SK-N-SH (cell line): ENCODE results near the gene JADE2. TPM values are rescaled to one million over a fixed set of nuclear protein-coding genes. Genes with fewer than 3 reads are reported as not detected.

ENCODE experiments used
- CTCF ChIA-PET: fragments of 300-600, 350-600 bp; formaldehyde crosslinking; extraction: SDS; loops from one replicate; lab custom pipeline; 2021; lab: Yijun Ruan, JAX
- POLR2A ChIA-PET: fragments of 350-600 bp; sonication (Branson Sonifier 250); formaldehyde crosslinking; extraction: SDS; loops from one replicate; lab custom pipeline; 2020; ENCODE audit warnings: antibody characterized with exemption, inconsistent platforms; lab: Yijun Ruan, JAX
- DNase-seq: peaks from one replicate; pipeline ENCODE4 v3.0.0; 2012
- H2AFZ ChIP-seq: fragments of 200-600 bp; sonication (generic); 2 replicates; pipeline ENCODE4 v1.8.1; 2016; ENCODE audit warnings: antibody characterized with exemption, mild to moderate bottlenecking, low read depth
- H3F3A ChIP-seq: fragments of 200-600 bp; sonication (generic); replicated peaks from 2 replicates; pipeline ENCODE3; 2016; ENCODE audit warnings: antibody characterized with exemption, mild to moderate bottlenecking; ENCODE audit not compliant: insufficient read depth
- H3K27ac ChIP-seq, 2 experiments: fragments of 200-500 bp in 1 of 2; fragments of 200-600 bp in 1 of 2; sonication (Bioruptor generic) in 1 of 2; sonication (generic), shearing (Covaris generic) in 1 of 2; 2 replicates each; pipeline versions ENCODE4 v1.5.1 to v1.6.1; 2014 to 2016; ENCODE audit warnings: low read depth in 2 of 2, inconsistent platforms in 1 of 2, low read length in 1 of 2, mild to moderate bottlenecking in 1 of 2, mixed read lengths in 1 of 2
- H3K27me3 ChIP-seq: fragments of 200-600 bp; sonication (generic), shearing (Covaris generic); 2 replicates; pipeline ENCODE4 v1.6.1; 2016; ENCODE audit warnings: mixed run types; ENCODE audit not compliant: insufficient read depth
- H3K36me3 ChIP-seq, 2 experiments: fragments of 200-500 bp in 1 of 2; fragments of 200-600 bp in 1 of 2; sonication (Bioruptor generic) in 1 of 2; sonication (generic) in 1 of 2; replicated peaks in 1 of 2; 2 replicates each; pipeline versions ENCODE3 to v1.5.1; 2014 to 2016; ENCODE audit warnings: low read length in 1 of 2, mild to moderate bottlenecking in 1 of 2; ENCODE audit not compliant: insufficient read depth in 2 of 2, control insufficient read depth in 1 of 2
- H3K4me1 ChIP-seq, 2 experiments: fragments of 200-500 bp in 1 of 2; fragments of 200-600 bp in 1 of 2; sonication (Bioruptor generic) in 1 of 2; sonication (generic), shearing (Covaris generic) in 1 of 2; 2 replicates each; pipeline versions ENCODE4 v1.5.1 to v1.6.1; 2014 to 2016; ENCODE audit warnings: low read depth in 1 of 2, low read length in 1 of 2, mixed run types in 1 of 2; ENCODE audit not compliant: insufficient read depth in 2 of 2, control insufficient read depth in 1 of 2
- H3K4me2 ChIP-seq: fragments of 200-600 bp; sonication (generic), shearing (Covaris generic); 2 replicates; pipeline ENCODE4 v1.6.1; 2017; ENCODE audit warnings: mixed run types
- H3K4me3 ChIP-seq, 2 experiments: fragments of 200-500 bp in 1 of 2; fragments of 200-600 bp in 1 of 2; sonication (Bioruptor generic) in 1 of 2; sonication (generic), shearing (Covaris generic) in 1 of 2; 2 replicates each; pipeline versions ENCODE4 v1.5.1 to v1.8.1; 2014 to 2016; ENCODE audit warnings: low read depth in 2 of 2, inconsistent platforms in 1 of 2, low read length in 1 of 2, mild to moderate bottlenecking in 1 of 2, mixed read lengths in 1 of 2, moderate library complexity in 1 of 2
- H3K79me2 ChIP-seq: fragments of 200-600 bp; sonication (generic); 2 replicates; pipeline ENCODE4 v1.8.1; 2017; ENCODE audit warnings: mild to moderate bottlenecking; ENCODE audit not compliant: insufficient read depth
- H3K9ac ChIP-seq: fragments of 200-600 bp; sonication (generic); 2 replicates; pipeline ENCODE4 v1.6.1; 2017; ENCODE audit warnings: mixed run types
- H3K9me2 ChIP-seq: fragments of 200-600 bp; sonication (generic); 2 replicates; pipeline ENCODE4 v1.6.1; 2017; ENCODE audit warnings: mixed run types
- H3K9me3 ChIP-seq: fragments of 200-600 bp; sonication (generic); 2 replicates; pipeline ENCODE4 v1.6.1; 2017; ENCODE audit warnings: mixed run types, mild to moderate bottlenecking, moderate library complexity
- H4K20me1 ChIP-seq: fragments of 200-600 bp; sonication (generic); 2 replicates; pipeline ENCODE4 v1.6.1; 2017; ENCODE audit warnings: mild to moderate bottlenecking, mixed run types; ENCODE audit not compliant: insufficient read depth
- CHD2 ChIP-seq: fragments of 150-350 bp; IDR thresholded peaks from 2 replicates; pipeline ENCODE4 v1.6.1; 2018; ENCODE audit warnings: low read length; ENCODE audit not compliant: partially characterized antibody
- EZH2phosphoT487 ChIP-seq: fragments of 200-600 bp; sonication (generic); IDR thresholded peaks from 2 replicates; pipeline ENCODE4 v1.6.1; 2017; ENCODE audit warnings: low read depth, mixed run types, mild to moderate bottlenecking, antibody characterized with exemption, moderate library complexity, borderline replicate concordance
- GABPA ChIP-seq: IDR thresholded peaks from 2 replicates; pipeline ENCODE4 v1.4.0; 2012; ENCODE audit warnings: low read depth, mild to moderate bottlenecking
- GATA2 ChIP-seq: sonication (generic); formaldehyde crosslinking; IDR thresholded peaks from 2 replicates; pipeline ENCODE4 v1.5.0; 2020; ENCODE audit warnings: mild to moderate bottlenecking, missing genetic modification reagents
- MXI1 ChIP-seq: IDR thresholded peaks from 2 replicates; pipeline ENCODE4 v1.6.1; 2012; ENCODE audit warnings: mild to moderate bottlenecking, low read depth, low read length, improper control_type of control experiment
- NRF1 ChIP-seq: IDR thresholded peaks from 2 replicates; pipeline ENCODE4 v1.6.1; 2012; ENCODE audit warnings: low read depth, mild to moderate bottlenecking, low read length
- RAD21 ChIP-seq: IDR thresholded peaks from 2 replicates; pipeline ENCODE4 v1.6.1; 2012; ENCODE audit warnings: mild to moderate bottlenecking, low read length
- RXRA ChIP-seq: IDR thresholded peaks from 2 replicates; pipeline ENCODE4 v1.4.0; 2012; ENCODE audit warnings: low read depth, mild to moderate bottlenecking, borderline replicate concordance
- YY1 ChIP-seq: IDR thresholded peaks from 2 replicates; pipeline ENCODE4 v1.4.0; 2012; ENCODE audit warnings: low read depth, mild to moderate bottlenecking
- WGBS: methylation state at CpG from one replicate; pipeline ENCODE4 v1.1.6; 2017; ENCODE audit warnings: low lambda C conversion rate; 5-methylcytosine and 5-hydroxymethylcytosine counted together
- polyA plus RNA-seq, 3 experiments: library from polyadenylated mRNA; depleted of rRNA; stranded (reverse); fragments of >200 nt; gene quantifications; 2 replicates each; pipeline ENCODE4 v1.2.3, GENCODE V29; 2012
- TF ChIP-seq, protein P1 (sequence below): fragments of 150-350 bp; IDR thresholded peaks from 2 replicates; pipeline ENCODE4 v1.6.1; 2017; ENCODE audit warnings: antibody characterized with exemption, low read length, low read depth, borderline replicate concordance
- TF ChIP-seq, protein P2 (sequence below): IDR thresholded peaks from 2 replicates; pipeline ENCODE4; 2012

Gene JADE2
- polyA plus RNA-seq, 1 of the 3 experiments (the other 2 are of a cell fraction) = 25.7 TPM

DNA sequence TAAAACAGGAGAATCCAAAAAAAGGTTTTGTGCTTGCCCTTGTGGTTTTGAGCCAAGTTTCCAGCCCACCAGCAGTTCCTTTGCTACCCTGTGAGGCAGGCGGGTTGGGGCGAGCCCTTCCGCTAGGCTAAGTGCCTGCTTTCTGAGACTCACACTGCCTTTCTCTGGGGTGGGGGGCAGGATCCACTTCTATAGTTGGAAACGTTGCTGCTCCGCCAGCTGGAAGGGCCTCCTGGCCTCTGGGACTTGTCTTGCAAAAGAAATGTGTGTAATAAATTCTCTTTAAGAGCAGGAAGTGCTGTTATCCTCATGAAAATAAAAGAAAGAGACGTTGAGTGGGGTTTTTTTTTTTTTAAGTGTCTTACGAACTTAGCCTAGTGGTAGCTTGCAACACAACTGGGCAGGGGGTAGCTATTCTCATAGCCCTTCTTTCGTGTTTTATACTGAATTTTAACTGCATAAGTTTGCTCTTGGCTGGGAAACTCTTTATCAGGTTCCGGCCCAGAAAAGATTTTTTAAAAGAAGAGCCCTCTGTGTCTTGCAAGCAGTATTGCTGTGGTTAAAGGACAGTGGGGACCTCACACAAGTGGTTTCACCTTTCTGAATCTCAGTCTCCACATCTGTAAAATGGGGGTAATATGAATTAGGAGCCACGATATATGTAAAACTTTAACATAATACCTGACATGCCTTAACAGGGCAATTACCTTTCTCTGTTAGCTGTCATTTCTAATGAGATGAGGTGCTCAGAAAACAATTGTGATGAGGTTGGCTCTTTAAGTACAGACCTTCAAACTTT lies 19.8 kb downstream of the JADE2 start (continued):
- TF ChIP-seq, protein P1, sequence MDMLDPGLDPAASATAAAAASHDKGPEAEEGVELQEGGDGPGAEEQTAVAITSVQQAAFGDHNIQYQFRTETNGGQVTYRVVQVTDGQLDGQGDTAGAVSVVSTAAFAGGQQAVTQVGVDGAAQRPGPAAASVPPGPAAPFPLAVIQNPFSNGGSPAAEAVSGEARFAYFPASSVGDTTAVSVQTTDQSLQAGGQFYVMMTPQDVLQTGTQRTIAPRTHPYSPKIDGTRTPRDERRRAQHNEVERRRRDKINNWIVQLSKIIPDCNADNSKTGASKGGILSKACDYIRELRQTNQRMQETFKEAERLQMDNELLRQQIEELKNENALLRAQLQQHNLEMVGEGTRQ = no peak
- TF ChIP-seq MXI1 (no peak), RAD21 (no peak)

DNA sequence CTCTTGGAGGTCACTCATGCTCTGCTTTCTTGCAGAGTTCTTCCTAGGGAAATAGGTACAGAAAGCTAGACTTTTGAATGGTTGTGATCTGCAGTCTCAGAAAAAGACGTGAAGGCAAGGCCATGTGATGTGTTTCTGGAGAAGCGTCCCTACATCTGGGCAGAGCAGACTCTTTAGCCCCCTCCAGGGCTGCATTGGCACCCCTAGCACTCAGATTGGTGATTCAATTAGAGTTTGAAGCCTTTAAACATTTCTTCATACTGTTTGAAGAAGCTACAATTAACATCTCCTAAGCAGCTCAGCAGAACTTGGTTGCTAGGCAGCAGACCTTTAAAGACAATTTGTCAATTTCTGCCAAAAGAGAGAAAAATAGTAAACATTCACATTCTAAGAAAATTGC lies 21.6 kb downstream of the JADE2 start:
- Histone ChIP-seq H3K36me3 (peaks cover 11 to 19% of the 10 kb centered on the region in 2 experiments), H3K4me1 (peaks cover 16 to 29% of the 10 kb centered on the region in 2 experiments; a peak in 3 of 4 replicates), H2AFZ (no peak overlapping the region), H3K27me3 (no peaks in the 10 kb centered on the region), H4K20me1 (peaks cover 31% of the 10 kb centered on the region), H3K27ac (peak overlapping the region in 1 of 2 experiments; percentile 39; a peak in 1 of 4 replicates), H3K4me3 (no peak overlapping the region), H3K4me2 (peak overlapping the region; percentile 9; the same call in 1 of the 2 replicates), H3K9me2 (no peaks in the 10 kb centered on the region), H3K9ac (no peak overlapping the region), H3K9me3 (no peaks in the 10 kb centered on the region), H3F3A (peaks cover 18% of the 10 kb centered on the region), H3K79me2 (peaks cover 35% of the 10 kb centered on the region)
- CTCF ChIA-PET = interaction anchor here (1.1 to 3.3 kb wide), 5 partner anchors 13 to 40 kb away, joined by 3 to 22 read pairs (median 4); partner anchors contain the start of gene JADE2
- POLR2A ChIA-PET = interaction anchor here (0.6 kb wide), 1 partner anchor 62 kb away, joined by 5 read pairs; no protein-coding TSS in a partner anchor
- WGBS = 86% methylated on average over 2 of the region's 2 CpGs
- no peak for TF ChIP-seq CHD2
- no peak for TF ChIP-seq NRF1
- TF ChIP-seq RXRA = no peak
- no peak for TF ChIP-seq EZH2phosphoT487
- TF ChIP-seq MXI1 = no peak
- TF ChIP-seq RAD21 = no peak
- no peak for TF ChIP-seq YY1
- TF ChIP-seq, protein P1 = no peak
- no peak for TF ChIP-seq GABPA
- TF ChIP-seq GATA2 (CRISPR knock-in tag) = no peak
- TF ChIP-seq, protein P2, sequence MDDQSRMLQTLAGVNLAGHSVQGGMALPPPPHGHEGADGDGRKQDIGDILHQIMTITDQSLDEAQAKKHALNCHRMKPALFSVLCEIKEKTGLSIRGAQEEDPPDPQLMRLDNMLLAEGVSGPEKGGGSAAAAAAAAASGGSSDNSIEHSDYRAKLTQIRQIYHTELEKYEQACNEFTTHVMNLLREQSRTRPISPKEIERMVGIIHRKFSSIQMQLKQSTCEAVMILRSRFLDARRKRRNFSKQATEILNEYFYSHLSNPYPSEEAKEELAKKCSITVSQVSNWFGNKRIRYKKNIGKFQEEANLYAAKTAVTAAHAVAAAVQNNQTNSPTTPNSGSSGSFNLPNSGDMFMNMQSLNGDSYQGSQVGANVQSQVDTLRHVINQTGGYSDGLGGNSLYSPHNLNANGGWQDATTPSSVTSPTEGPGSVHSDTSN = no peak
- no peak for DNase-seq
